Measurements from ENCODE around the gene MATK.

MATK gene

GRCh38 chr19:3796358-3796757 is 10.2 kb upstream of the MATK start:
- no peak for TF ChIP-seq SIN3A (IDR thresholded peaks at IDR 0.05; ENCODE audit: borderline replicate concordance, insufficient read depth, low read length)
- TF ChIP-seq TAF1 (IDR thresholded peaks at IDR 0.05; ENCODE audit: borderline replicate concordance, insufficient read depth, low read length) = no peak
- no peak for TF ChIP-seq FOXP2 (optimal IDR thresholded peaks at IDR 0.05; ENCODE audit: borderline replicate concordance, extremely low read depth, extremely low read length, insufficient read depth)
- no peak for TF ChIP-seq REST (IDR thresholded peaks at IDR 0.05; ENCODE audit: insufficient read depth in 1 of 2, low read depth in 2 of 2, low read length in 2 of 2)

GRCh38 chr19:3793799-3794198 is 7.6 kb upstream of the MATK start:
- TF ChIP-seq FOXP2 (optimal IDR thresholded peaks at IDR 0.05; ENCODE audit: borderline replicate concordance, extremely low read depth, extremely low read length, insufficient read depth) (no peak), POLR2AphosphoS5 (IDR thresholded peaks at IDR 0.05; ENCODE audit: low read depth, low read length) (no peak), SIN3A (IDR thresholded peaks at IDR 0.05; ENCODE audit: borderline replicate concordance, insufficient read depth, low read length) (no peak), TAF1 (IDR thresholded peaks at IDR 0.05; ENCODE audit: borderline replicate concordance, insufficient read depth, low read length) (no peak), REST (IDR thresholded peaks at IDR 0.05; ENCODE audit: insufficient read depth in 1 of 2, low read depth in 2 of 2, low read length in 2 of 2) (no peak)

GRCh38 chr19:3792114-3792513 is 5.9 kb upstream of the MATK start:
- no peak for TF ChIP-seq POLR2AphosphoS5 (IDR thresholded peaks at IDR 0.05; ENCODE audit: low read depth, low read length)
- TF ChIP-seq REST (IDR thresholded peaks at IDR 0.05; ENCODE audit: insufficient read depth in 1 of 2, low read depth in 2 of 2, low read length in 2 of 2) = no peak
- no peak for TF ChIP-seq FOXP2 (optimal IDR thresholded peaks at IDR 0.05; ENCODE audit: borderline replicate concordance, extremely low read depth, extremely low read length, insufficient read depth)
- no peak for TF ChIP-seq SIN3A (IDR thresholded peaks at IDR 0.05; ENCODE audit: borderline replicate concordance, insufficient read depth, low read length)
- no peak for TF ChIP-seq TAF1 (IDR thresholded peaks at IDR 0.05; ENCODE audit: borderline replicate concordance, insufficient read depth, low read length)

GRCh38 chr19:3790941-3791340 is 4.8 kb upstream of the MATK start:
- TF ChIP-seq REST (IDR thresholded peaks at IDR 0.05; ENCODE audit: insufficient read depth in 1 of 2, low read depth in 2 of 2, low read length in 2 of 2) (no peak), POLR2AphosphoS5 (IDR thresholded peaks at IDR 0.05; ENCODE audit: low read depth, low read length) (no peak), FOXP2 (optimal IDR thresholded peaks at IDR 0.05; ENCODE audit: borderline replicate concordance, extremely low read depth, extremely low read length, insufficient read depth) (no peak)

- TF ChIP-seq FOXP2 (optimal IDR thresholded peaks at IDR 0.05; ENCODE audit: borderline replicate concordance, extremely low read depth, extremely low read length, insufficient read depth) (no peak), SIN3A (IDR thresholded peaks at IDR 0.05; ENCODE audit: borderline replicate concordance, insufficient read depth, low read length) (no peak), REST (IDR thresholded peaks at IDR 0.05; ENCODE audit: insufficient read depth in 1 of 2, low read depth in 2 of 2, low read length in 2 of 2) (no peak), TAF1 (IDR thresholded peaks at IDR 0.05; ENCODE audit: borderline replicate concordance, insufficient read depth, low read length) (no peak), POLR2AphosphoS5 (IDR thresholded peaks at IDR 0.05; ENCODE audit: low read depth, low read length) (no peak)
Measured at GRCh38 chr19:3790209-3790734, 4.1 kb upstream of the MATK start.

Data from PFSK-1 (cell line).